ENCODE data around the gene PPM1F. TPM values are rescaled to one million over a fixed set of nuclear protein-coding genes. Genes with fewer than 3 reads are reported as not detected.
"Not testable (repeated sequence)": the region's sequence is repeated elsewhere in the genome, so short reads cannot be mapped to it uniquely, and the experiment has no call there.

Gene PPM1F
- total RNA-seq, 1 experiment from 2014 or later: 28.6 TPM

GRCh38 chr22:21939935-21940334, 12.7 kb downstream of the PPM1F start:
- ATAC-seq; POLR2A ChIA-PET; H3K4me1 Mint-ChIP-seq; H3K27me3 Mint-ChIP-seq (ENCODE audit: low read depth); DNase-seq (ENCODE audit: low spot score); H3K27ac Mint-ChIP-seq; H3K36me3 Mint-ChIP-seq; H3K9me3 Mint-ChIP-seq; H3K4me3 Mint-ChIP-seq: not testable (repeated sequence)
- CTCF ChIA-PET: interaction anchor here (0.7 to 4.5 kb wide), 3 partner anchors 10 to 213 kb away, joined by 3 to 121 read pairs (median 3); partner anchors contain the start of gene PPM1F

GRCh38 chr22:21939461-21939913, 13.2 kb downstream of the PPM1F start:
- ChIA-PET CTCF (interaction anchor here (0.7 to 4.5 kb wide), 18 partner anchors 11 to 296 kb away, joined by 3 to 121 read pairs (median 6); partner anchors contain the start of gene PPM1F), POLR2A (no interaction called here)
- H3K4me1 Mint-ChIP-seq: peaks cover 8% of the 10 kb centered on the region
- H3K9me3 Mint-ChIP-seq: no peaks in the 10 kb centered on the region
- TF ChIP-seq ZSCAN18 (CRISPR knock-in tag; IDR thresholded peaks at IDR 0.05) (no peak), CREB1 (CRISPR knock-in tag; IDR thresholded peaks at IDR 0.05) (no peak), STAT6 (CRISPR knock-in tag; conservative IDR thresholded peaks at IDR 0.05; ENCODE audit: low read depth) (no peak), HMGA2 (CRISPR knock-in tag; IDR thresholded peaks at IDR 0.05) (no peak), IRF1 (CRISPR knock-in tag; IDR thresholded peaks at IDR 0.05) (no peak), MLX (CRISPR knock-in tag; IDR thresholded peaks at IDR 0.05) (no peak), CBFB (CRISPR knock-in tag; IDR thresholded peaks at IDR 0.05; ENCODE audit: low read depth) (no peak), ARID4B (CRISPR knock-in tag; IDR thresholded peaks at IDR 0.05; ENCODE audit: borderline replicate concordance) (no peak), TEAD1 (CRISPR knock-in tag; IDR thresholded peaks at IDR 0.05) (no peak), ESRRA (CRISPR knock-in tag; IDR thresholded peaks at IDR 0.05; ENCODE audit: borderline replicate concordance) (no peak), SOX15 (CRISPR knock-in tag; IDR thresholded peaks at IDR 0.05) (no peak)
- DNase-seq (ENCODE audit: low spot score) (no peak), ATAC-seq (no peak)
- H3K4me3 Mint-ChIP-seq: peak overlapping the region; percentile 30; the same call in 1 of the 2 replicates
- H3K27me3 Mint-ChIP-seq (ENCODE audit: low read depth): no peaks in the 10 kb centered on the region
- no peak overlapping the region for H3K27ac Mint-ChIP-seq
- peaks cover 8% of the 10 kb centered on the region; the same call in 1 of the 2 replicates for H3K36me3 Mint-ChIP-seq

- H3K4me1 Mint-ChIP-seq: peaks cover 8% of the 10 kb centered on the region
- H3K36me3 Mint-ChIP-seq: peaks cover 8% of the 10 kb centered on the region; the same call in 1 of the 2 replicates
- H3K4me3 Mint-ChIP-seq: peak overlapping the region; percentile 85
- CTCF ChIA-PET: interaction anchor here (0.6 to 4.5 kb wide), 39 partner anchors 11 to 298 kb away, joined by 3 to 121 read pairs (median 5); partner anchors contain the start of genes PPIL2, PPM1F and YPEL1
- no peak overlapping the region; the same call in 1 of the 2 replicates for H3K27ac Mint-ChIP-seq
- ATAC-seq (no peak), DNase-seq (ENCODE audit: low spot score) (no peak)
- H3K27me3 Mint-ChIP-seq (ENCODE audit: low read depth): no peaks in the 10 kb centered on the region
- no peaks in the 10 kb centered on the region for H3K9me3 Mint-ChIP-seq
- POLR2A ChIA-PET: no interaction called here
- no peak for TF ChIP-seq ZNF671 (CRISPR knock-in tag; IDR thresholded peaks at IDR 0.05)
- TF ChIP-seq MAX (CRISPR knock-in tag; IDR thresholded peaks at IDR 0.05): no peak
- no peak for TF ChIP-seq FOXJ3 (CRISPR knock-in tag; IDR thresholded peaks at IDR 0.05; ENCODE audit: borderline replicate concordance)
- no peak for TF ChIP-seq NFYB (CRISPR knock-in tag; conservative IDR thresholded peaks at IDR 0.05; ENCODE audit: low read depth)
- TF ChIP-seq ZNF263 (CRISPR knock-in tag; IDR thresholded peaks at IDR 0.05; ENCODE audit: low read depth): no peak
- no peak for TF ChIP-seq SP1 (CRISPR knock-in tag; conservative IDR thresholded peaks at IDR 0.05)
- no peak for TF ChIP-seq ERG (CRISPR knock-in tag; IDR thresholded peaks at IDR 0.05)
- no peak for TF ChIP-seq OVOL2 (CRISPR knock-in tag; IDR thresholded peaks at IDR 0.05; ENCODE audit: borderline replicate concordance)
- no peak for TF ChIP-seq ZBTB21 (CRISPR knock-in tag; IDR thresholded peaks at IDR 0.05; ENCODE audit: borderline replicate concordance)
- TF ChIP-seq SMAD3 (CRISPR knock-in tag; IDR thresholded peaks at IDR 0.05; ENCODE audit: borderline replicate concordance): no peak
Observed at GRCh38 chr22:21938906-21939305, 13.7 kb downstream of the PPM1F start.
